DOHH2 (cell line): Measurements from ENCODE around the gene ETV6.

Experiments used
- H3F3A ChIP-seq: fragments of 200-600 bp; sonication (generic), shearing (Covaris generic); 2 replicates; pipeline ENCODE4 v1.6.0; 2016; ENCODE audit warnings: antibody characterized with exemption, mild to moderate bottlenecking; ENCODE audit not compliant: control insufficient read depth, insufficient read depth
- H3K27ac ChIP-seq: fragments of 200-600 bp; sonication (generic); 2 replicates; pipeline ENCODE4 v1.5.1; 2014; ENCODE audit warnings: low read depth, mild to moderate bottlenecking, low read length, moderate library complexity
- H3K27me3 ChIP-seq: fragments of 200-600 bp; sonication (generic); 2 replicates; pipeline ENCODE4 v1.6.1; 2014; ENCODE audit warnings: mild to moderate bottlenecking, low read length, mixed read lengths; ENCODE audit not compliant: control insufficient read depth
- H3K36me3 ChIP-seq: fragments of 200-600 bp; sonication (generic); 2 replicates; pipeline ENCODE4 v1.6.1; 2014; ENCODE audit warnings: mild to moderate bottlenecking, low read length, moderate library complexity, mixed read lengths; ENCODE audit not compliant: control insufficient read depth
- H3K4me1 ChIP-seq: fragments of 200-600 bp; sonication (generic); 2 replicates; pipeline ENCODE4 v1.6.1; 2014; ENCODE audit warnings: mild to moderate bottlenecking, low read length, mixed read lengths; ENCODE audit not compliant: control insufficient read depth
- H3K4me2 ChIP-seq: fragments of 200-600 bp; sonication (generic); 2 replicates; pipeline ENCODE4 v1.6.0; 2014; ENCODE audit warnings: mild to moderate bottlenecking, low read length, moderate library complexity
- H3K4me3 ChIP-seq: fragments of 200-600 bp; sonication (generic); 2 replicates; pipeline ENCODE4 v1.5.1; 2014; ENCODE audit warnings: mild to moderate bottlenecking, low read length, mixed read lengths
- H3K79me2 ChIP-seq: fragments of 200-600 bp; sonication (generic); 2 replicates; pipeline ENCODE4 v1.6.1; 2014; ENCODE audit warnings: mild to moderate bottlenecking, low read length, mixed read lengths; ENCODE audit not compliant: control insufficient read depth
- H3K9me2 ChIP-seq: fragments of 200-600 bp; sonication (generic); replicated peaks from 2 replicates; pipeline ENCODE4 v1.6.1; 2014; ENCODE audit warnings: mild to moderate bottlenecking, low read length, mixed read lengths; ENCODE audit not compliant: control insufficient read depth
- H3K9me3 ChIP-seq: fragments of 200-600 bp; sonication (generic); 2 replicates; pipeline ENCODE4 v1.6.1; 2014; ENCODE audit warnings: antibody characterized with exemption, low read length, mixed read lengths; ENCODE audit not compliant: control insufficient read depth, insufficient read depth
- H4K20me1 ChIP-seq: fragments of 200-600 bp; sonication (generic); 2 replicates; pipeline ENCODE4 v1.6.0; 2014; ENCODE audit warnings: low read depth, mild to moderate bottlenecking, antibody characterized with exemption, low read length, moderate library complexity; ENCODE audit not compliant: control insufficient read depth, insufficient read depth
- CTCF ChIP-seq: fragments of 200-600 bp; sonication (generic); IDR thresholded peaks from one replicate; pipeline ENCODE4 v1.5.1; 2014; ENCODE audit warnings: antibody characterized with exemption, mild to moderate bottlenecking, low read depth, low read length; ENCODE audit not compliant: poor library complexity, severe bottlenecking
- EZH2phosphoT487 ChIP-seq: fragments of 200-600 bp; sonication (generic); IDR thresholded peaks from 2 replicates; pipeline ENCODE4 v1.6.1; 2017; ENCODE audit warnings: borderline replicate concordance, mild to moderate bottlenecking, antibody characterized with exemption, low read length, moderate library complexity, mixed read lengths

The ETV6 gene

GRCh38 chr12:11801643-11802042 is 152.2 kb downstream of the ETV6 start:
- TF ChIP-seq CTCF (no peak), EZH2phosphoT487 (no peak)

DNA sequence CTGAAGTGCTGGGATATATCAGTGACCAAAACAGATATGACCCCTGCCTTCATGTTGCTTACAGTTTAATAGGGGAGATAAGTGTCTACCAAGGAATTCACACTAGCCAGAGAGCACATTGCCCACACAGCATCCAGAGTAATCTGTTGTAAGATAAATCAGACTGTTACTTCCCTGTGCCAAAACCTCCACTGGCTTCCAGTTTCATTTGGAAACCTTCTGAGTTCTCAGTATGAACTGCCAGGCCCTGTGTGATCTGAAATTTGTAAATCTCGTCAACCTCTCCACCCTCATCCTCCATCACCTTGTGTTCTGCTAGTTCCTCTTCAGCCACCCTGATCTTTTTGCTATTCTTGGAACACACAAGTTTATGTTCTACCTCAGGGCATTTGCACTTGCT is 154.7 kb downstream of the ETV6 start:
- no peaks in the 10 kb centered on the region for H3K27me3 ChIP-seq
- H3K79me2 ChIP-seq = no peaks in the 10 kb centered on the region
- H3K27ac ChIP-seq = no peak overlapping the region
- H3K36me3 ChIP-seq = no peaks in the 10 kb centered on the region
- no peak overlapping the region for H3K4me3 ChIP-seq
- no peaks in the 10 kb centered on the region for H4K20me1 ChIP-seq
- H3F3A ChIP-seq = peaks cover 3% of the 10 kb centered on the region; the same call in 1 of the 2 replicates
- TF ChIP-seq EZH2phosphoT487 = no peak
- TF ChIP-seq CTCF = no peak
- H3K4me2 ChIP-seq = no peak overlapping the region
- H3K4me1 ChIP-seq = peaks cover 46% of the 10 kb centered on the region
- no peaks in the 10 kb centered on the region for H3K9me3 ChIP-seq
- no peaks in the 10 kb centered on the region for H3K9me2 ChIP-seq

More at GRCh38 chr12:11801643-11802042, 152.2 kb downstream of the ETV6 start:
- Histone ChIP-seq H4K20me1 (no peaks in the 10 kb centered on the region), H3K4me1 (peaks cover 44% of the 10 kb centered on the region), H3K27me3 (no peaks in the 10 kb centered on the region), H3K36me3 (no peaks in the 10 kb centered on the region; the same call in 1 of the 2 replicates), H3K9me2 (no peaks in the 10 kb centered on the region), H3K9me3 (peaks cover 6% of the 10 kb centered on the region; the same call in 1 of the 2 replicates), H3F3A (no peaks in the 10 kb centered on the region), H3K27ac (no peak overlapping the region), H3K79me2 (no peaks in the 10 kb centered on the region), H3K4me2 (no peak overlapping the region), H3K4me3 (no peak overlapping the region)

DNA sequence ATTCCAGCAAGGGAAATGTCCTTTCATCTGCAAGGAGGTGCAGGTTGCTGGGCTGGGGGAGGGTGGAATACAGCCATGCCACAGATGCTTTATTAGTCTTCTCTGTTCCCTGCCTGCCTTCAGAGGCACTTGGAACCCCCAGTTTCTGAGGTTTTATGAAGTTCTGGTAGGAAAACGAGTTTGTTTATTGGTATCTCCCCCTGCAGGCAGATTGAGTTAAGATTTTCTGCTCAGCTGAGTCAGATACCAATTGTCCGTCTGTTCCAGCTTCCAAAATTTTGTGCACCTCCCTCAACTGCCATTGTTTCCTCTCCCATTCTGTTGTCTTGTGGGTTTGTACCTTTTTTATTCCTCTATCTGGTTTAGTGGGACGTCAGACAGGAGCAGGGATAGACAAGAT is 155.6 kb downstream of the ETV6 start:
- H3K27me3 ChIP-seq = no peaks in the 10 kb centered on the region
- H3K79me2 ChIP-seq = no peaks in the 10 kb centered on the region
- H3K36me3 ChIP-seq = no peaks in the 10 kb centered on the region
- H3K4me3 ChIP-seq = no peak overlapping the region
- no peaks in the 10 kb centered on the region for H4K20me1 ChIP-seq
- TF ChIP-seq CTCF (peak; percentile 42), EZH2phosphoT487 (no peak)
- peaks cover 39% of the 10 kb centered on the region for H3K4me1 ChIP-seq
- H3F3A ChIP-seq = peaks cover 3% of the 10 kb centered on the region; the same call in 1 of the 2 replicates
- no peak overlapping the region for H3K4me2 ChIP-seq
- no peaks in the 10 kb centered on the region for H3K9me3 ChIP-seq
- no peak overlapping the region for H3K27ac ChIP-seq
- no peaks in the 10 kb centered on the region for H3K9me2 ChIP-seq
